ENCODE measurements around the gene TRIM74. TPM values are rescaled to one million over a fixed set of nuclear protein-coding genes. Genes with fewer than 3 reads are reported as not detected.
"Not testable (repeated sequence)": the region's sequence is repeated elsewhere in the genome, so short reads cannot be mapped to it uniquely, and the experiment has no call there.

The TRIM74 gene
- total and polyA plus RNA-seq, 9 of the 15 experiments (the other 6 are each of a cell fraction or from before 2014, with no cell fraction given), result not detected

DNA sequence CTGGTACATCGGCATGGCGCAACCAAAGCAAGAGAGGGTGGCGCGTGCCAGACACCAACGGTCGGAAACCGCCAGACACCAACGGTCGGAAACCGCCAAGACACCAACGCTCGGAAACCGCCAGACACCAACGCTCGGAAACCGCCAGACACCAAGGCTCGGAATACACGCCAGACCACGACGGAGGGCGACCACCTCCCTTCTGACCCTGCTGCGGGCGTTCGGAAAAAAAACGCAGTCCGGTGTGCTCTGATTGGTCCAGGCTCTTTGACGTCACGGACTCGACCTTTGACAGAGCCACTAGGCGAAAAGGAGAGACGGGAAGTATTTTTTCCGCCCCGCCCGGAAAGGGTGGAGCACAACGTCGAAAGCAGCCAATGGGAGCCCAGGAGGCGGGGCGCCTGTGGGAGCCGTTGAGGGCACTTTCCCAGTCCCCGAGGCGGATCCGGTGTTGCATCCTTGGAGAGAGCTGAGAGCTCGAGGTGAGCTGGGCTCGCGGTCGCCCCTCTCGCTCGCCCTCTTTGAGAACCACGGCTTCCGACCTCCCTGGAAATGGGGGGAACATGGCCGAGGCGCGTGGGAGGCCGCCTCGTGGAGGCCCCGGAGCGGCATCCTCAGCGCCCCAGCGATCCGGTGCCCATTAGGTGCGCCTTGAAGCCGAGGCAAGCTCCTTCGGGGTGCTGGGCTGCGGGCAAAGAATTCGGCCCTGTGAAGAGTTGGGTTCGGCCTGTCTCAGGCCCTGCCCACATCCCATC, 36.6 kb upstream of the TRIM74 start (continued):
- TF ChIP-seq MTA3 (IDR thresholded peaks at IDR 0.05; ENCODE audit: borderline replicate concordance) (peak; percentile 72; the same call in 1 of the 2 replicates), ATF7 (IDR thresholded peaks at IDR 0.05) (peak; percentile 76), NKRF (IDR thresholded peaks at IDR 0.05; ENCODE audit: borderline replicate concordance) (peak; percentile 34; the same call in 1 of the 2 replicates), GABPA (tag; conservative IDR thresholded peaks at IDR 0.05; ENCODE audit: low read depth) (peak; percentile 65), POLR2AphosphoS5 (IDR thresholded peaks at IDR 0.05; ENCODE audit: control insufficient read depth, insufficient read depth, low read depth, low read length) (peak; percentile 81), NR2C1 (IDR thresholded peaks at IDR 0.05) (peak; percentile 91), NR2C1 (tag; IDR thresholded peaks at IDR 0.05) (peak; percentile 92), RBFOX2 (IDR thresholded peaks at IDR 0.05; ENCODE audit: low read depth, low read length) (peak; percentile 67), NFIC (IDR thresholded peaks at IDR 0.05) (peak; percentile 36; the same call in 1 of the 2 replicates), TAF1 (IDR thresholded peaks at IDR 0.05; ENCODE audit: control insufficient read depth, extremely low read depth, insufficient read depth, low read length, severe bottlenecking) (peak; percentile 90), E2F3 (CRISPR knock-in tag; IDR thresholded peaks at IDR 0.05) (peak; percentile 27; the same call in 1 of the 2 replicates), NRF1 (conservative IDR thresholded peaks at IDR 0.05 in 1 of 2, IDR thresholded peaks at IDR 0.05 in 1 of 2) (peak; percentile 88 to 91; a peak in 3 of 4 replicates)
- TF ChIP-seq, protein P1, sequence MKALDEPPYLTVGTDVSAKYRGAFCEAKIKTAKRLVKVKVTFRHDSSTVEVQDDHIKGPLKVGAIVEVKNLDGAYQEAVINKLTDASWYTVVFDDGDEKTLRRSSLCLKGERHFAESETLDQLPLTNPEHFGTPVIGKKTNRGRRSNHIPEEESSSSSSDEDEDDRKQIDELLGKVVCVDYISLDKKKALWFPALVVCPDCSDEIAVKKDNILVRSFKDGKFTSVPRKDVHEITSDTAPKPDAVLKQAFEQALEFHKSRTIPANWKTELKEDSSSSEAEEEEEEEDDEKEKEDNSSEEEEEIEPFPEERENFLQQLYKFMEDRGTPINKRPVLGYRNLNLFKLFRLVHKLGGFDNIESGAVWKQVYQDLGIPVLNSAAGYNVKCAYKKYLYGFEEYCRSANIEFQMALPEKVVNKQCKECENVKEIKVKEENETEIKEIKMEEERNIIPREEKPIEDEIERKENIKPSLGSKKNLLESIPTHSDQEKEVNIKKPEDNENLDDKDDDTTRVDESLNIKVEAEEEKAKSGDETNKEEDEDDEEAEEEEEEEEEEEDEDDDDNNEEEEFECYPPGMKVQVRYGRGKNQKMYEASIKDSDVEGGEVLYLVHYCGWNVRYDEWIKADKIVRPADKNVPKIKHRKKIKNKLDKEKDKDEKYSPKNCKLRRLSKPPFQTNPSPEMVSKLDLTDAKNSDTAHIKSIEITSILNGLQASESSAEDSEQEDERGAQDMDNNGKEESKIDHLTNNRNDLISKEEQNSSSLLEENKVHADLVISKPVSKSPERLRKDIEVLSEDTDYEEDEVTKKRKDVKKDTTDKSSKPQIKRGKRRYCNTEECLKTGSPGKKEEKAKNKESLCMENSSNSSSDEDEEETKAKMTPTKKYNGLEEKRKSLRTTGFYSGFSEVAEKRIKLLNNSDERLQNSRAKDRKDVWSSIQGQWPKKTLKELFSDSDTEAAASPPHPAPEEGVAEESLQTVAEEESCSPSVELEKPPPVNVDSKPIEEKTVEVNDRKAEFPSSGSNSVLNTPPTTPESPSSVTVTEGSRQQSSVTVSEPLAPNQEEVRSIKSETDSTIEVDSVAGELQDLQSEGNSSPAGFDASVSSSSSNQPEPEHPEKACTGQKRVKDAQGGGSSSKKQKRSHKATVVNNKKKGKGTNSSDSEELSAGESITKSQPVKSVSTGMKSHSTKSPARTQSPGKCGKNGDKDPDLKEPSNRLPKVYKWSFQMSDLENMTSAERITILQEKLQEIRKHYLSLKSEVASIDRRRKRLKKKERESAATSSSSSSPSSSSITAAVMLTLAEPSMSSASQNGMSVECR (CRISPR knock-in tag; IDR thresholded peaks at IDR 0.05), result 0 out of 2 replicates have a peak, but pooled peaks have one; percentile 32

DNA sequence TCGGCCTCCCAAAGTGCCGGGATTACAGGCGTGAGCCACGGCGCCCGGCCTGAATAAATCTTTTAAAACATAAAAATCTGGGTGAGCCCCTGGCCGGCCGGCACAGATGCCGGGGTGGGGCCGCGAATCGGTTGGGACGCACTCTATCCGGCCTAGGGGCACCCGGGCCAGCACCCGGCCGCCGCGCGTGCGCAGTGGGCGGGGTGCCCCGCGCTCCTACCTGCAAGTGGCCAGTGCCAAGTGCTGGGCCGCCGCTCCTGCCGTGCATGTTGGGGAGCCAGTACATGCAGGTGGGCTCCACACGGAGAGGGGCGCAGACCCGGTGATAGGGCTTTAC, 36.1 kb upstream of the TRIM74 start:
- peak overlapping the region; percentile 62 to 90 for H3K9ac ChIP-seq (ENCODE audit: insufficient read depth in 1 of 2, low read depth in 2 of 2, low read length in 2 of 2)

More for the DNA sequence above, 36.1 kb upstream of the TRIM74 start:
- peak overlapping the region; percentile 53 for H3K4me3 ChIP-seq
- H3K9me1 ChIP-seq (ENCODE audit: control insufficient read depth, insufficient read depth, low read length); POLR2A ChIA-PET; H3K9me3 ChIP-seq (replicated peaks; ENCODE audit: control insufficient read depth, insufficient read depth, low read depth, low read length); H4K20me1 ChIP-seq (replicated peaks; ENCODE audit: control insufficient read depth, insufficient read depth, low read length); DNase-seq (ENCODE audit: extremely low read depth in 1 of 4, low spot score in 3 of 4); intact Hi-C loops (cut with micrococcal nuclease); H3K27me3 ChIP-seq (ENCODE audit: control insufficient read depth in 2 of 2, insufficient read depth in 2 of 2, low read length in 2 of 2); H3K36me3 ChIP-seq (ENCODE audit: control insufficient read depth, insufficient read depth, low read length); H3K4me1 ChIP-seq (replicated peaks in 1 of 2; ENCODE audit: control insufficient read depth in 2 of 2, insufficient read depth in 2 of 2, low read length in 2 of 2); FAIRE-seq; H3K79me2 ChIP-seq (ENCODE audit: control insufficient read depth, insufficient read depth, low read length); CTCF ChIA-PET (ENCODE audit: low intra/inter-chr PET ratio): not testable (repeated sequence)
- peak overlapping the region; percentile 82 for H3K27ac ChIP-seq (ENCODE audit: extremely low read depth, low read depth, low read length)
- ATAC-seq, result peak; percentile 93
- peak overlapping the region; percentile 58; the same call in 1 of the 2 replicates for H3K4me2 ChIP-seq (ENCODE audit: insufficient read depth, low read length)
- WGBS (ENCODE audit: insufficient coverage, low coverage, missing lambda C conversion rate), result 0% methylated on average over 14 of the region's 30 CpGs
- in situ Hi-C loops (cut with MboI), result loop anchor here (25.0 kb wide), 1 partner anchor 1882 kb away; no protein-coding TSS in a partner anchor
- TSS peak; percentile 94 for BruUV-seq (replicated peaks)
- H2AFZ ChIP-seq (ENCODE audit: low read depth, low read length), result peak overlapping the region; percentile 88

Measured in K562 (cell line).